Neural crest cell (in vitro differentiated cells): ENCODE measurements around the gene RUBCNL. TPM values are rescaled to one million over a fixed set of nuclear protein-coding genes. Genes with fewer than 3 reads are reported as not detected.

Experiments
- DNase-seq: peaks from one replicate; pipeline ENCODE4 v3.0.0; 2021; ENCODE audit warnings: low read depth, mixed read lengths, low spot score
- H3K27ac Mint-ChIP-seq: one replicate; pipeline ENCODE4 v1.8.0; 2021; ENCODE audit warnings: mild to moderate bottlenecking, mixed read lengths; ENCODE audit not compliant: unreplicated experiment
- H3K27me3 Mint-ChIP-seq: 2 replicates; pipeline ENCODE4 v1.8.0; 2021; ENCODE audit warnings: low read depth, mild to moderate bottlenecking, mixed read lengths
- H3K36me3 Mint-ChIP-seq: 2 replicates; pipeline ENCODE4 v1.8.0; 2021; ENCODE audit warnings: low read depth, mild to moderate bottlenecking, mixed read lengths
- H3K4me1 Mint-ChIP-seq: 2 replicates; pipeline ENCODE4 v1.8.0; 2021; ENCODE audit warnings: mixed read lengths
- H3K4me3 Mint-ChIP-seq: one replicate; pipeline ENCODE4 v1.8.0; 2021; ENCODE audit warnings: mild to moderate bottlenecking, mixed read lengths
- H3K9me3 Mint-ChIP-seq: 2 replicates; pipeline ENCODE4 v1.8.0; 2021; ENCODE audit warnings: mixed read lengths
- total RNA-seq: library from RNA; stranded (reverse); gene quantifications from 2 replicates; pipeline ENCODE4 v1.2.1, GENCODE V29; 2021
- TF ChIP-seq, protein P1 (sequence below): fragments of 200-600 bp; sonication (generic); conservative IDR thresholded peaks from 2 replicates; pipeline ENCODE4 v1.5.0; 2021; ENCODE audit warnings: antibody characterized with exemption, mild to moderate bottlenecking

RUBCNL gene
- total RNA-seq, 1 donor from 2014 or later: 29.7 TPM

- TF ChIP-seq, protein P1, sequence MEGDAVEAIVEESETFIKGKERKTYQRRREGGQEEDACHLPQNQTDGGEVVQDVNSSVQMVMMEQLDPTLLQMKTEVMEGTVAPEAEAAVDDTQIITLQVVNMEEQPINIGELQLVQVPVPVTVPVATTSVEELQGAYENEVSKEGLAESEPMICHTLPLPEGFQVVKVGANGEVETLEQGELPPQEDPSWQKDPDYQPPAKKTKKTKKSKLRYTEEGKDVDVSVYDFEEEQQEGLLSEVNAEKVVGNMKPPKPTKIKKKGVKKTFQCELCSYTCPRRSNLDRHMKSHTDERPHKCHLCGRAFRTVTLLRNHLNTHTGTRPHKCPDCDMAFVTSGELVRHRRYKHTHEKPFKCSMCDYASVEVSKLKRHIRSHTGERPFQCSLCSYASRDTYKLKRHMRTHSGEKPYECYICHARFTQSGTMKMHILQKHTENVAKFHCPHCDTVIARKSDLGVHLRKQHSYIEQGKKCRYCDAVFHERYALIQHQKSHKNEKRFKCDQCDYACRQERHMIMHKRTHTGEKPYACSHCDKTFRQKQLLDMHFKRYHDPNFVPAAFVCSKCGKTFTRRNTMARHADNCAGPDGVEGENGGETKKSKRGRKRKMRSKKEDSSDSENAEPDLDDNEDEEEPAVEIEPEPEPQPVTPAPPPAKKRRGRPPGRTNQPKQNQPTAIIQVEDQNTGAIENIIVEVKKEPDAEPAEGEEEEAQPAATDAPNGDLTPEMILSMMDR: no peak
Observed at GRCh38 chr13:46304546-46304945, 82.5 kb downstream of the RUBCNL start.

DNA sequence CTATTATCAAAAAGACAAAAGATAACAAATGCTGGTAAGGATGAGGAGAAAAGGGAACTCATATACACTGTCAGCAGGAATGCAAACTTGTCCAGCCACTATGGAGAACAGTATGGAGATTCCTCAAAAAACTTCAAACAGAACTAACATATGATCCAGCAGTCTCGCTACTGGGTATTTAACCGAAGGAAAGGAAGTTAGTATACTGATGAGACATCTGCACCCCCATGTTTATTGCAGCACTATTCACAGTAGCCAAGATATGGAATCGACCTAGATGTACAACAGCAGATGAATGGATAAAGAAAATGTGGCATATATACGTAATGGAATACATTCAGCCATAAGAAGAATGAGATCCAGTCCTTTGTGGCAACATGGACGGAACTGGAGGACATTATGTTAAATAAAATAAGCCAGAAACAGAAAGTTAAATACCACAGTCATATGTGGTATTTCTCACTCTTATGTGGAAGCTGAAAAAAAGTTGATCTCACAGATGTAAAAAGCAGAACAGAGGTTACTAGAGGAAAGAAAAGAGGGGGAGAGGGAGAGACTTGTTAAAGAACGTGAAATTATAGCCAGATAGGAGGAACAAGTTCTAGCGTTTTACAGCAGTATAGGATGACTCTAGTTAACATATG is 83.2 kb downstream of the RUBCNL start:
- Mint-ChIP-seq H3K4me1 (no peaks in the 10 kb centered on the region), H3K9me3 (peaks cover 22% of the 10 kb centered on the region), H3K4me3 (no peak overlapping the region), H3K27ac (no peak overlapping the region), H3K27me3 (no peaks in the 10 kb centered on the region), H3K36me3 (peaks cover 3% of the 10 kb centered on the region)
- no peak for DNase-seq
- TF ChIP-seq, protein P1: no peak

More at GRCh38 chr13:46304546-46304945, 82.5 kb downstream of the RUBCNL start:
- Mint-ChIP-seq H3K9me3 (peaks cover 22% of the 10 kb centered on the region), H3K36me3 (peaks cover 3% of the 10 kb centered on the region), H3K27me3 (no peaks in the 10 kb centered on the region), H3K4me1 (no peaks in the 10 kb centered on the region), H3K27ac (no peak overlapping the region), H3K4me3 (no peak overlapping the region)
- DNase-seq: no peak

GRCh38 chr13:46297361-46297811 is 89.7 kb downstream of the RUBCNL start:
- H3K4me1 Mint-ChIP-seq: peaks cover 14% of the 10 kb centered on the region
- no peak for DNase-seq
- TF ChIP-seq, protein P1: no peak
- no peak overlapping the region for H3K27ac Mint-ChIP-seq
- H3K36me3 Mint-ChIP-seq: peaks cover 2% of the 10 kb centered on the region
- no peak overlapping the region for H3K4me3 Mint-ChIP-seq
- peaks cover 13% of the 10 kb centered on the region for H3K9me3 Mint-ChIP-seq
- no peaks in the 10 kb centered on the region for H3K27me3 Mint-ChIP-seq

GRCh38 chr13:46296921-46297320 is 90.1 kb downstream of the RUBCNL start:
- Mint-ChIP-seq H3K4me3 (no peak overlapping the region), H3K9me3 (peaks cover 11% of the 10 kb centered on the region), H3K27me3 (no peaks in the 10 kb centered on the region), H3K4me1 (peaks cover 14% of the 10 kb centered on the region), H3K36me3 (no peaks in the 10 kb centered on the region), H3K27ac (no peak overlapping the region)
- no peak for DNase-seq
- TF ChIP-seq, protein P1: no peak

GRCh38 chr13:46296115-46296822 is 90.8 kb downstream of the RUBCNL start:
- H3K4me3 Mint-ChIP-seq: no peak overlapping the region
- no peak overlapping the region for H3K27ac Mint-ChIP-seq
- H3K4me1 Mint-ChIP-seq: peaks cover 14% of the 10 kb centered on the region
- H3K9me3 Mint-ChIP-seq: peaks cover 8% of the 10 kb centered on the region
- TF ChIP-seq, protein P1: no peak
- no peaks in the 10 kb centered on the region for H3K36me3 Mint-ChIP-seq
- no peaks in the 10 kb centered on the region for H3K27me3 Mint-ChIP-seq
- DNase-seq: no peak
